HG03457 (cell line): ENCODE data around the gene TYROBP.
"Not testable (repeated sequence)": the region's sequence is repeated elsewhere in the genome, so short reads cannot be mapped to it uniquely, and the experiment has no call there.

Source experiments
- ATAC-seq: cut with Tn5 transposase; IDR thresholded peaks from one replicate; pipeline ENCODE4 v1.9.1; 2021; ENCODE audit warnings: moderate number of reproducible peaks; ENCODE audit not compliant: unreplicated experiment

Gene TYROBP

GRCh38 chr19:35901854-35902661, 6.0 kb downstream of the TYROBP start, which contains the start of gene HCST:
TSS of gene HCST (plus strand) at chr19:35902529. CDS start at chr19:35902594, 65 bp downstream.
- ATAC-seq = no peak

GRCh38 chr19:35901055-35901644, 6.9 kb downstream of the TYROBP start:
- no peak for ATAC-seq

DNA sequence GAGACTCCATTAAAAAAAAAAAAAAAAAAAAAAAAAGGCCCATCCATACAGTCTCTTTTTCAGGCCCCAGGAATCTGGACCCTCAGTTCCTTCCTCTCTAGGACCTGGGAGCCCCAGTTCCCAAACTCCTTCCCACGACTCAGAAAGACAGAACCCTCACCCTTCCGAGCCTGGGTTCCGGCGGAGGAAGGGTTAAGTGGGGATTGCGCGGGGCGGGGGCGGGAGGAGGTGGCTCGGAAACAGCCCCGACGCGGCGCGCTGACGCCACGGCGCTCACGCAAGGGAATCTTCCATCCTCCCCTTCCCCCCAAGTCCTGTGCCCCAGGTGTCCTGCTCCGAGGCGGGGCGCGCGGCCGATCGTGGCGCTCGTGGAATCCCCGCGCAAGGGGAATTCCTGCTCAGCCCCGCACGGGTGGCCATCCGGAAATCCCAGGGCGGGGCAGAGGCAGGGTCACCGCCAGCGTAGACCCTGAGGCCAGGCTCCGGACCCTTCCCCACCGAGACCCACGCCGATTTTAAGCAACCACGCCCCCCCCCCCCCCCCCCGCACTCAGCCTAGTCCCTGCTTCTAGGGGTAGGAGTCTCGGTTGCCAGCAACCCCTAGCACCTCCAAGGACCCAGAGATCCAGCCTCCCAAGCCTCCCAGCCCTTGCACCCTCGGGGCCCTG, 8.4 kb downstream of the TYROBP start:
- ATAC-seq = no peak

- no peak for ATAC-seq
Observed at GRCh38 chr19:35898499-35898809, 9.6 kb downstream of the TYROBP start.

DNA sequence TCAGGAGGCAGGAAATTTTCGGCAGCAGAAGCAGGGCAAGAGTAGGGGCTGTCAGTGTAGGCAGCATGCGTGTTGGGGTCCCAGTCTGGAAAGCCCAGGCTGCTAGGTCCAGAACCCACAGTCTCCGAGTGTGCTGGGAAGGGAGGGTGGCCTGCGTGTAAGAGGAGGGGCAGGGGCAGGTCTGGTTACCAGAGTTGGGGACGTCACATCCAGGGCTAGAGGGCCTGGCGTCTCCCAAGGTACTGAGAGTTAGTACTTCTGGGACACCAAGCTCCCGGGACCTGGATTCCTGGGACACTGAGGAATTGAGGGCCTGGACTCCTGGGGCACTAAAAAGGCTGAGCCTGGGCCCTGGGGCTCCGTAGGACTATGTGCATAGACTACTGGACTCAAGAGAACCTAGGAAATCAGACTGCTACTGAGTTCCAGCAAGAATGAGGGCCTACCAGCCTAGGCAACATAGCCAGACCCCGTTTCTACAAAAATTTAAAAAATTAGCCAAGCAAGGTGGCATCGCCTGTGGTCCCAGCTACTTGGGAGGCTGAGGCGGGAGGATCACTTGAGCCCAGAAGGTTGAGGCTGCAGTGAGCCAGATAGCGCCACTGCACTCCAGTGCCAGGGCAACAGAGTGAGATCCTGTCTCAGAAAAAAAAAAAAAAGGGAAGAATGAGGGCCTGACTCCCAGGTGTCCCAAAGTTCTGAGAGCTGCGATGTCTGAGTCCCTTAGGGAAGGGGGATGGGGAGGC, 10.2 kb downstream of the TYROBP start:
- ATAC-seq = no peak

DNA sequence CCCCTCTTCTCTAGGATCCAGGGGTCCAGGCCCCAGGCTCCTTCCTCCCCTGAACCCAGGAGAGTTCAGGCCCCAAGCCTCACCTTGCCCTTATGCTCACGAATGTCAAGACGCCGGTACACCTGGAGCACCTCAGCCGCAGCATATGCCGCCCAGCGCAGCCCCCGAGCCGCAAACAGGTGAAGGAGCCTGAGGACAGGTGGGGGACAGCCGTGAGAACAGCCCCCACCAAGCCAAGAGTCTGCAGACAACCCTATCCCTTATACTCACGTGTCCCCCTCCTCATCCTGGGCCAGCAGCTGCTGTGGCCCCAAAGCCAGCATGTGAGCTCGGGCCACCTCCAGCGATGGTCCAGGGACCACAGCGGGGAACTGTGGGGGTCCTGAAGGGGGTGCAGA, 11.5 kb downstream of the TYROBP start:
- ATAC-seq = no peak

GRCh38 chr19:35895911-35896642, 12.0 kb downstream of the TYROBP start:
- ATAC-seq = no peak

- ATAC-seq = no peak
Observed at GRCh38 chr19:35894342-35894741, 13.8 kb downstream of the TYROBP start.

GRCh38 chr19:35891819-35892218, 16.3 kb downstream of the TYROBP start:
- ATAC-seq = not testable (repeated sequence)

DNA sequence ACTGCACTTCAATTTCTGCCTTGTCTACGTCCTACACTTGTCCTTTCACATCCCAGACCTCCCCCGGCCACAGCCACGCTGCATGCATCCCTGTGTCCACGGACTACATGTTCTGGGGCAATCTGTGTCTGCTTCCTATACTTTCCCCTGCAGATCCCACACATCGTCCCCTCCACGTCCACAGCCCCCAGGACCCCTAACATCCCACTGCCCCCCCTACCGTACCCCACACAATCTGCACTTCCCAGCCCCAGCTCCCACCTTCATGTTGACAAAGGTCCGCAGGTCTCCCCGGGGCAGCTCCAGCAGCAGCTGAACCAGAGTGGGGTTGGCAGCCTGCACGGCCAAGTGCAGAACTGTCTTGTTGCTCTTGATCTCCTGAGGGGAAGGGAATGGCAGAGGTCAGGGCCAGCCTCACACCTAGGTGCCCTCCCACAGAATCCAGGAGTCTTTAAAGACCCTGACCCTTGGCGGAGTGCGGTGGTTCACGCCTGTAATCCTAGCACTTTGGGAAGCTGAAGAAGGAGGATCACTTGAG, 17.9 kb downstream of the TYROBP start:
- ATAC-seq = no peak

GRCh38 chr19:35889370-35890112, 18.6 kb downstream of the TYROBP start:
- ATAC-seq = no peak

- no peak for ATAC-seq
Observed at GRCh38 chr19:35888398-35888797, 19.7 kb downstream of the TYROBP start.

GRCh38 chr19:35887197-35887596, 20.9 kb downstream of the TYROBP start:
- ATAC-seq = no peak

DNA sequence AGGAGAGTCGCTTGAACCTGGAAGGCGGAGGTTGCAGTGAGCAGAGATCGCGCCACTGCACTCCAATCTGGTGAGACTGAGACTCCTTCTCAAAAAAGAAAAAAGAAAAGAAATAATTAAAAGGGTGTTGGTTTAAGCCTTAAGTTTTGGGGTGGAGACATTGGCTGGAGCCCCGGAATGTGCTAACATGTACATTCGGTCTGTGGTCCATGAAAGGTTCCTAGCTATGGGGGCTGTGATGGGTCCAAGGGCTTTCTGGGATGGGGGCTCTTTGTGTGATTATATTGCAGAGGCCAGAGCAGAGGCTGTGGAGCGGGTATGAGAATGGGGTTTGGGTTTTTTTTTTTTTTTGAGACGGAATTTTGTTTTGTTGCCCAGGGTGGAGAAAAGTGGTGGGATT, 22.2 kb downstream of the TYROBP start:
- ATAC-seq = no peak

DNA sequence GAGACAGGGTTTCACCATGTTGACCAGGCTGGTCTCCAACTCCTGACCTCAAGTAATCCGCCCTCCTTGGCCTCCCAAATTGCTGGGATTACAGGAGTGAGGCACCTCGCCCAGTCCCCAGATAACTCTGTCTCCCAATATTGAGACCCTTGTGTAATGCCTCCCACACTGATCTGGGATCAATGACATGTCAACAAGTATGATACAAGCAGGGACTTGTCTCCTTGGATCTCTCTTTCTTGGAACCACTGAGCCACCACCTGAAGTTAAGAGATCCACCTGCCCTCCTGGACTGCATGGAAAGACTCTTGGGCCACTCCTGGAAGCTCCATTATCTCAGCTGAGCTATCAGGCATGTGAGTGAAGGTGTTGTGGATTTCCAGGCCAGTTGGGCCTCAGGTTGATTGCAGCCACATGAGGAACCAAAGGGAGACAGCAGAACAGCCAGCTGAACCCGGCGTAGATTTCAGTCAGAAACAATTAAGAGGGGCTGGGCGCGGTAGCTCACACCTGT, 22.8 kb downstream of the TYROBP start:
- no peak for ATAC-seq

DNA sequence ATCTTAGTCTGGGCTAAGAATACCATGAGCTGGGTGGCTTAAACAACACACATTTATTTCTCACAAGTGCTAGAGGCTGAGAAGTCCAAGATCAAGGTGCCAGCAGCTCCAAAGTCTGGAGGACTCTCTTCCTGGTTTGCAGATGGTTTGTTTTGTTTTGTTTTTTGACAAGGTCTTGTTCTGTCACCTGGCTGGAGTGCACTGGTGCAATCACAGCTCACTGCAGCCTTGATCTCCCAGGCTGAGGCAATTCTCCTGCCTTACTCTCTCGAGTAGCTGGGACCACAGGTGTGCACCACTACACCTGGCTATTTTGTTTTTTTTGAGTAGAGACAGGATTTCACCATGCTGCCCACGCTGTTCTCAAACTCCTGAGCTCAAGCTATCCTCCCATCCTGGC, 24.2 kb downstream of the TYROBP start:
- ATAC-seq = no peak

- no peak for ATAC-seq
Observed at GRCh38 chr19:35882114-35882832, 25.8 kb downstream of the TYROBP start.

DNA sequence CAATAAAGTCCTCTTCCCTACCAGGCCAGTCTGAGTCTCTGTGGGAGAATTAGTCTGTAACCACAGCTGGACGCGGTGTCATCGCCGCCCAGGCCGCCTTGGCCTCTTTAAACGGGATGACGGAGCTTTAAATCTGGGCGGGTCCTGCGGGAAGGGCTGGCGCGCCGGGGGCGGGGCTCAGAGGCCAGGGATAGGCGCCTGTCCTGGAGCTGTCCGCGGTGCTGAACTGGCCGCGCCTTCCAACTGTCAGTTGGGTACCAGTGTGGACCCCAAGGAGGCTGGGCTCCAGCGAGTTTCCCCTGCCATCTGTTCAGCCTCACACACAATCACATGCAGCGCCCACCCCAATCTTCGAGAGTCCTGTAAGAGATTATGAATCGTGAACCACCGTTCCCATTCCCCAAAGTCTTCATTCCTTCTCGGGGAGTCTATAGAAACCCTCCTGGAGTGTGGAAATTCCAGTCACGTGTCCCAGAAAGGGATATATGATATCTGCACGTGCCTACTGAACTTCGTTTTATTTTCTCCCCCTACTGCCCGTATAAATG, 28.3 kb downstream of the TYROBP start:
- no peak for ATAC-seq

- no peak for ATAC-seq
Observed at GRCh38 chr19:35879068-35879467, 29.0 kb downstream of the TYROBP start.
